ENCODE data around the gene TENM4. TPM values are rescaled to one million over a fixed set of nuclear protein-coding genes. Genes with fewer than 3 reads are reported as not detected.

The TENM4 gene
- total RNA-seq, 1 donor from 2014 or later, result 11.9 TPM

GRCh38 chr11:79471071-79471844, 30.4 kb upstream of the TENM4 start:
- Histone ChIP-seq H3K27ac (no peak overlapping the region), H3K4me1 (no peaks in the 10 kb centered on the region), H3K27me3 (no peaks in the 10 kb centered on the region), H3K4me3 (no peak overlapping the region), H3K36me3 (no peaks in the 10 kb centered on the region), H3K9me3 (no peaks in the 10 kb centered on the region)
- intact Hi-C loops (cut with DNase I), result no loop called here
- no peak for DNase-seq (ENCODE audit: low spot score in 2 of 2)
- TF ChIP-seq, protein P1, sequence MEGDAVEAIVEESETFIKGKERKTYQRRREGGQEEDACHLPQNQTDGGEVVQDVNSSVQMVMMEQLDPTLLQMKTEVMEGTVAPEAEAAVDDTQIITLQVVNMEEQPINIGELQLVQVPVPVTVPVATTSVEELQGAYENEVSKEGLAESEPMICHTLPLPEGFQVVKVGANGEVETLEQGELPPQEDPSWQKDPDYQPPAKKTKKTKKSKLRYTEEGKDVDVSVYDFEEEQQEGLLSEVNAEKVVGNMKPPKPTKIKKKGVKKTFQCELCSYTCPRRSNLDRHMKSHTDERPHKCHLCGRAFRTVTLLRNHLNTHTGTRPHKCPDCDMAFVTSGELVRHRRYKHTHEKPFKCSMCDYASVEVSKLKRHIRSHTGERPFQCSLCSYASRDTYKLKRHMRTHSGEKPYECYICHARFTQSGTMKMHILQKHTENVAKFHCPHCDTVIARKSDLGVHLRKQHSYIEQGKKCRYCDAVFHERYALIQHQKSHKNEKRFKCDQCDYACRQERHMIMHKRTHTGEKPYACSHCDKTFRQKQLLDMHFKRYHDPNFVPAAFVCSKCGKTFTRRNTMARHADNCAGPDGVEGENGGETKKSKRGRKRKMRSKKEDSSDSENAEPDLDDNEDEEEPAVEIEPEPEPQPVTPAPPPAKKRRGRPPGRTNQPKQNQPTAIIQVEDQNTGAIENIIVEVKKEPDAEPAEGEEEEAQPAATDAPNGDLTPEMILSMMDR (IDR thresholded peaks at IDR 0.05), result no peak

- H3K4me1 ChIP-seq, result no peaks in the 10 kb centered on the region
- DNase-seq (ENCODE audit: low spot score in 2 of 2), result no peak
- no peak overlapping the region for H3K27ac ChIP-seq
- intact Hi-C loops (cut with DNase I), result no loop called here
- TF ChIP-seq, protein P1 (IDR thresholded peaks at IDR 0.05), result no peak
- H3K36me3 ChIP-seq, result no peaks in the 10 kb centered on the region
- H3K27me3 ChIP-seq, result no peaks in the 10 kb centered on the region
- no peaks in the 10 kb centered on the region for H3K9me3 ChIP-seq
- no peak overlapping the region for H3K4me3 ChIP-seq
Observed at GRCh38 chr11:79470161-79470560, 29.3 kb upstream of the TENM4 start.

DNA sequence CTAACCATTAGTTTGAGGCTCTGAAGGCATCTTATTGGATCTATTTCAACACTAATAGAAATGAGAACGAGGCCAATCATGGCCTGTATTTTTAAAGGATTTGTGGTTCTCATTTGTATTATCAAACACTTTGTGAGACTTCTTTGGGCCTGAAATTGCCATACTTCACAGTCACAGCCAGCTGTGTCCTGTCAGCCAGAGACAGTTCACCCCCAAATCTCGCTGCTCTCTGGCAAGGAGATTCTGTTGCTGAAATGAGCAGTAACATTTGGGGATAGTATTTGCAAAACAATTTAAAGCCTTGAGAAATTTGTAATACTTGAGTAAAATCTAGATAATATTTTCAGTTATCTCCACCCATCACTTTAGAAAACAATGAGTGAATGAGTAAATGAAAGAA, 26.9 kb upstream of the TENM4 start:
- no peak overlapping the region for H3K27ac ChIP-seq
- DNase-seq (ENCODE audit: low spot score in 2 of 2), result no peak
- TF ChIP-seq, protein P1 (IDR thresholded peaks at IDR 0.05), result no peak

GRCh38 chr11:79466411-79466810, 25.6 kb upstream of the TENM4 start:
- H3K27me3 ChIP-seq, result no peaks in the 10 kb centered on the region
- H3K36me3 ChIP-seq, result no peaks in the 10 kb centered on the region
- H3K4me1 ChIP-seq, result no peaks in the 10 kb centered on the region
- TF ChIP-seq, protein P1 (IDR thresholded peaks at IDR 0.05), result no peak
- no peak for DNase-seq (ENCODE audit: low spot score in 2 of 2)
- H3K9me3 ChIP-seq, result no peaks in the 10 kb centered on the region
- H3K4me3 ChIP-seq, result no peak overlapping the region
- H3K27ac ChIP-seq, result no peak overlapping the region
- intact Hi-C loops (cut with DNase I), result no loop called here

More for the DNA sequence above, 26.9 kb upstream of the TENM4 start:
- Histone ChIP-seq H3K36me3 (no peaks in the 10 kb centered on the region), H3K4me3 (no peak overlapping the region), H3K9me3 (no peaks in the 10 kb centered on the region), H3K4me1 (no peaks in the 10 kb centered on the region), H3K27me3 (no peaks in the 10 kb centered on the region)
- intact Hi-C loops (cut with DNase I), result no loop called here

DNA sequence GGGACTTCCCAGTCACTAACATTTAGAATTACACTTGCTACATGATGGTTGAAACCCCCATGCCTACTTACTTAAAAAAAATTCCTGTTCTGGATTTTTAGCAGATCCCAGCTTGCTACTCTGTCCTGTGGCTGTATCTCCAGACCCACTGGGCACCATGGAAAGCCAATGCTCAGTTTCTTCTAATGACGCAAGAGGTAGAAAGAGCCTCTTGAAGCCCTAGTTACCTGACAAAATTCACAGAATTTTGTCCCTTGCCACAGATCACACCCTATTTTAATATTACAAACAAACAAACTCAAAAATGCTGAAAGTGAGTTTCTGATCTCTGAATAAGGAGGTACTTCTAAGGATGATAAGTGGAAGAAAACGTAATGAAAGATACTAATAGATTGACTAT, 24.3 kb upstream of the TENM4 start:
- DNase-seq (ENCODE audit: low spot score in 2 of 2), result no peak
- H3K4me1 ChIP-seq, result no peaks in the 10 kb centered on the region
- no peaks in the 10 kb centered on the region for H3K36me3 ChIP-seq
- TF ChIP-seq, protein P1 (IDR thresholded peaks at IDR 0.05), result no peak
- no peaks in the 10 kb centered on the region for H3K9me3 ChIP-seq
- intact Hi-C loops (cut with DNase I), result no loop called here
- H3K27me3 ChIP-seq, result no peaks in the 10 kb centered on the region
- H3K27ac ChIP-seq, result no peak overlapping the region
- H3K4me3 ChIP-seq, result no peak overlapping the region
